ENCODE measurements around the gene REG1B. TPM values are rescaled to one million over a fixed set of nuclear protein-coding genes. Genes with fewer than 3 reads are reported as not detected.

REG1B gene
- total and polyA plus RNA-seq, 2 donors (not counting 3 experiments of a cell fraction or from before 2014, with no cell fraction given) = not detected

DNA sequence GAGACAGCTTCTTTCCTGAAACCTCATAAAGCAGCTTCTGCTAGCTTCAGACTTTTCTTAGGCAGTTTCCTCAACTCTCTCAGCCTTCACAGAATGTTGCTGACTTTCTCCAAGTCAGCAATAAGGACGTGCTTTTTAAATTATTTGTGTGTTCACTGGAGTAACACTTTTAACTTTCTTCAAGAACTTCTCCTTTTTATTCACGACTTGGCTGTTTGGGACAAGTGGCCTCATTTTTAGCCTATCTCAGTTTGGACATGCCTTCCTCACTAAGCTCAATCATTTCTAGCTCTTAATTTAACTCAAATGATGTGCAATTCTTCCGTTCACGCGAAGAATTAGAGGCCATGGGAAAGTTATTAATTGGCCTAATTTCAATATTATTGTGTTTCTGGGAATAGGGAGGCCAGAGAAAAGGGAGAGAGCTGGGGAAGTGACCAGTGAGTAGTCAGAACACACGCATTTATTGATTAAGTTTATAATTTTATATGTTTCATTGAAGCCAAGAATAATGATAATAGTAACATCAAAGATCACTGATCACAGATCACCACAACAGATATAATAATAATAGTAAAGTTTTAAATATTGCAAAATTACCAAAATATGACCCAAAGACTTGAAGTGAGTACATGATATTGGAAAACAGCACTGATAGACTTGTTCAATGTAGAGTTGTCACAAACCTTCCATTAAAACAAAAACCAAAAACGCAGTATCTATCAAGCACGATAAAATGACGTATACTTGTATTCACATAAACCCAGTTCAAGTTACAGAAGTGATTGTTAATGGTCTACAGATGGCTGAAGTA is 37.3 kb upstream of the REG1B start:
- intact Hi-C loops (cut with micrococcal nuclease) (no loop called here), dilution Hi-C loops (cut with MboI; ENCODE audit: extremely low pct_ligation_motif_present, low sequenced_read_pairs) (no loop called here)
- no peak overlapping the region for H3K4me2 ChIP-seq (ENCODE audit: insufficient read depth, low read length)
- POLR2A ChIA-PET = no interaction called here
- CTCF ChIA-PET = no interaction called here
- no TSS peak for BruUV-seq (replicated peaks)
- FAIRE-seq (no peak), DNase-seq (ENCODE audit: low read depth, low spot score) (no peak)
- no peak overlapping the region for H2AFZ ChIP-seq (ENCODE audit: low read depth, low read length)
- H3K27ac ChIP-seq (ENCODE audit: insufficient read depth, low read depth, low read length) = no peak overlapping the region
- H3K9me3 ChIP-seq (replicated peaks; ENCODE audit: control insufficient read depth, insufficient read depth, low read length) = no peaks in the 10 kb centered on the region
- H3K9ac ChIP-seq (replicated peaks; ENCODE audit: extremely low read depth, insufficient read depth, low read length) = no peak overlapping the region
- H3K4me3 ChIP-seq (replicated peaks in 1 of 3; ENCODE audit: insufficient read depth in 1 of 3, low read depth in 1 of 3, low read length in 3 of 3) = no peak overlapping the region
- no peaks in the 10 kb centered on the region for H4K20me1 ChIP-seq (replicated peaks; ENCODE audit: control insufficient read depth, extremely low read depth, insufficient read depth, low read length)
- H3K4me1 ChIP-seq (ENCODE audit: control insufficient read depth, extremely low read depth, insufficient read depth, low read length) = no peaks in the 10 kb centered on the region
- no peaks in the 10 kb centered on the region for H3K79me2 ChIP-seq (ENCODE audit: control insufficient read depth, insufficient read depth, low read length)
- TF ChIP-seq, protein P1, sequence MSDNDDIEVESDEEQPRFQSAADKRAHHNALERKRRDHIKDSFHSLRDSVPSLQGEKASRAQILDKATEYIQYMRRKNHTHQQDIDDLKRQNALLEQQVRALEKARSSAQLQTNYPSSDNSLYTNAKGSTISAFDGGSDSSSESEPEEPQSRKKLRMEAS (IDR thresholded peaks at IDR 0.05; ENCODE audit: insufficient read depth, insufficient read length) = no peak
- no peaks in the 10 kb centered on the region for H3K36me3 ChIP-seq (ENCODE audit: control insufficient read depth in 2 of 2, extremely low read depth in 1 of 2, insufficient read depth in 2 of 2, low read length in 2 of 2)
- no peaks in the 10 kb centered on the region for H3K27me3 ChIP-seq (ENCODE audit: control insufficient read depth in 2 of 2, insufficient read depth in 2 of 2, low read length in 2 of 2)
- H3K9me1 ChIP-seq (replicated peaks; ENCODE audit: control insufficient read depth, extremely low read depth, insufficient read depth, low read length) = no peaks in the 10 kb centered on the region

DNA sequence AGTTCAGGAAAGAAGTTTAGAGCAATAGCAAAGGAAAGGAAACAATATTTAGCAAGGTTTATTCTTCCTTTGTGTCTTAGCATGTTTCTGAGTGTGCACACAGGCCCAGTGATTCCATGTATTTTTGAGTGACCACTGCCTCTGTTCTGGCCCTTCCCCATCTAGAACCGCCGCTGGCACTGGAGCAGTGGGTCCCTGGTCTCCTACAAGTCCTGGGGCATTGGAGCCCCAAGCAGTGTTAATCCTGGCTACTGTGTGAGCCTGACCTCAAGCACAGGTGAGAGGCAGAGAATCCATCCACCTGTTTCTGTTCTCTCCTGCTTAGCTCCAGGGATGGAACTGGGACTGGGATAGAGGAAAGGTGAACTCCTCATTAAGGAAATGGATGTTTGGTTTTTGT is 34.9 kb upstream of the REG1B start:
- ChIA-PET CTCF (no interaction called here), POLR2A (no interaction called here)
- H3K27ac ChIP-seq (ENCODE audit: insufficient read depth, low read depth, low read length) = no peak overlapping the region
- no peaks in the 10 kb centered on the region for H3K9me3 ChIP-seq (replicated peaks; ENCODE audit: control insufficient read depth, insufficient read depth, low read length)
- H3K79me2 ChIP-seq (ENCODE audit: control insufficient read depth, insufficient read depth, low read length) = no peaks in the 10 kb centered on the region
- no peaks in the 10 kb centered on the region for H3K27me3 ChIP-seq (ENCODE audit: control insufficient read depth in 2 of 2, insufficient read depth in 2 of 2, low read length in 2 of 2)
- H3K4me1 ChIP-seq (ENCODE audit: control insufficient read depth, extremely low read depth, insufficient read depth, low read length) = no peaks in the 10 kb centered on the region
- H3K4me2 ChIP-seq (ENCODE audit: insufficient read depth, low read length) = no peak overlapping the region
- no peak overlapping the region for H2AFZ ChIP-seq (ENCODE audit: low read depth, low read length)
- dilution Hi-C loops (cut with MboI; ENCODE audit: extremely low pct_ligation_motif_present, low sequenced_read_pairs) = no loop called here
- no peak overlapping the region for H3K9ac ChIP-seq (replicated peaks; ENCODE audit: extremely low read depth, insufficient read depth, low read length)
- intact Hi-C loops (cut with micrococcal nuclease) = no loop called here
- FAIRE-seq (no peak), DNase-seq (ENCODE audit: low read depth, low spot score) (no peak)
- TF ChIP-seq, protein P1 (IDR thresholded peaks at IDR 0.05; ENCODE audit: insufficient read depth, insufficient read length) = no peak
- TF ChIP-seq FOS (IDR thresholded peaks at IDR 0.05; ENCODE audit: borderline replicate concordance, insufficient read depth, low read length) (no peak), GATA2 (IDR thresholded peaks at IDR 0.05; ENCODE audit: insufficient read depth, insufficient read length, low read depth, low read length) (no peak)
- H3K9me1 ChIP-seq (replicated peaks; ENCODE audit: control insufficient read depth, extremely low read depth, insufficient read depth, low read length) = no peaks in the 10 kb centered on the region
- no peak overlapping the region for H3K4me3 ChIP-seq (replicated peaks in 1 of 3; ENCODE audit: insufficient read depth in 1 of 3, low read depth in 1 of 3, low read length in 3 of 3)
- no TSS peak for BruUV-seq (replicated peaks)
- H4K20me1 ChIP-seq (replicated peaks; ENCODE audit: control insufficient read depth, extremely low read depth, insufficient read depth, low read length) = no peaks in the 10 kb centered on the region
- H3K36me3 ChIP-seq (ENCODE audit: control insufficient read depth in 2 of 2, extremely low read depth in 1 of 2, insufficient read depth in 2 of 2, low read length in 2 of 2) = no peaks in the 10 kb centered on the region
